22Rv1 (cell line): ENCODE data around the gene CAMKK2.

Experiments used
- ZFX ChIP-seq: fragments of 450-650 bp; IDR thresholded peaks from 2 replicates; pipeline ENCODE4 v1.6.1; 2017; ENCODE audit warnings: antibody characterized with exemption, borderline replicate concordance
- TF ChIP-seq, protein P1 (sequence below): fragments of 450-650 bp; IDR thresholded peaks from 2 replicates; pipeline ENCODE4 v1.5.1; 2017; ENCODE audit warnings: mild to moderate bottlenecking

DNA sequence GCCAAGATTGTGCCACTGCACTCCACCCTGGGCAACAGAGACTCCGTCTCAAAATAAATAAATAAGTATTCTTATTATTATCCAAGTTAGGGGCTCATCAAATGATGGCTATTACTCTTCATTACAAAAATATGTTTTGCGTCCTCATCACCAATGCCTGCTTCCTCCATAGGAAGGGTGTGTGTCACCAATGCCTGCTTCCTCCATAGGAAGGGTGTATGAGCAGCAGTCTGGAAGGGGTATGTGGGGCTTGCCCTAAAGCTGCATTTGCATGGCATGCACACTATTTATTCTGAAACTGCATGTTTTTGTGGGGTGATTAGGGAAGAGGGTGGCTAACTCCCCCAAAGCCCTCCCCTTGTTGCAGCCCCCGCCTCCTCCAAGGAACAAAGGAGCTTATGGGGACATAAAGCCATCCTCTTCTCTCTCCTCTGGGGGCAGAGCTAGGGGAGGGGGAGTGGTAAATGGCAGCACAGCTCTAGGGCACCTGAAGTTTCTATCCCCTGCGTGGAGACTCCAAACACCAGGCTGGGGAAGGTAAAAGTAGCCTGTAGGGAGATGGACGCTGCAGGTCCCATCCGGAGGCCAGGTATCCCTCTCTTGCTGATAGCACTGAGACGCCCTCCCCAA lies 1.3 kb downstream of the CAMKK2 start:
- TF ChIP-seq, protein P1, sequence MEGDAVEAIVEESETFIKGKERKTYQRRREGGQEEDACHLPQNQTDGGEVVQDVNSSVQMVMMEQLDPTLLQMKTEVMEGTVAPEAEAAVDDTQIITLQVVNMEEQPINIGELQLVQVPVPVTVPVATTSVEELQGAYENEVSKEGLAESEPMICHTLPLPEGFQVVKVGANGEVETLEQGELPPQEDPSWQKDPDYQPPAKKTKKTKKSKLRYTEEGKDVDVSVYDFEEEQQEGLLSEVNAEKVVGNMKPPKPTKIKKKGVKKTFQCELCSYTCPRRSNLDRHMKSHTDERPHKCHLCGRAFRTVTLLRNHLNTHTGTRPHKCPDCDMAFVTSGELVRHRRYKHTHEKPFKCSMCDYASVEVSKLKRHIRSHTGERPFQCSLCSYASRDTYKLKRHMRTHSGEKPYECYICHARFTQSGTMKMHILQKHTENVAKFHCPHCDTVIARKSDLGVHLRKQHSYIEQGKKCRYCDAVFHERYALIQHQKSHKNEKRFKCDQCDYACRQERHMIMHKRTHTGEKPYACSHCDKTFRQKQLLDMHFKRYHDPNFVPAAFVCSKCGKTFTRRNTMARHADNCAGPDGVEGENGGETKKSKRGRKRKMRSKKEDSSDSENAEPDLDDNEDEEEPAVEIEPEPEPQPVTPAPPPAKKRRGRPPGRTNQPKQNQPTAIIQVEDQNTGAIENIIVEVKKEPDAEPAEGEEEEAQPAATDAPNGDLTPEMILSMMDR: no peak
- no peak for TF ChIP-seq ZFX
